Forelimb muscle (tissue), 1 donor: ENCODE results near the gene TIPRL. TPM values are rescaled to one million over a fixed set of nuclear protein-coding genes. Genes with fewer than 3 reads are reported as not detected.
"Not testable (repeated sequence)": the region's sequence is repeated elsewhere in the genome, so short reads cannot be mapped to it uniquely, and the experiment has no call there.

ENCODE experiments used
- DNase-seq: peaks from one replicate; pipeline ENCODE4 v3.0.0-alpha.2; 2013; ENCODE audit warnings: low read depth
- polyA plus RNA-seq: library from polyadenylated mRNA; unstranded; fragments of 120-200 nt; gene quantifications from one replicate; pipeline ENCODE4 v1.2.1, GENCODE V29; 2013; ENCODE audit not compliant: insufficient read length

Gene TIPRL
- polyA plus RNA-seq, 1 donor: 31.2 TPM

DNA sequence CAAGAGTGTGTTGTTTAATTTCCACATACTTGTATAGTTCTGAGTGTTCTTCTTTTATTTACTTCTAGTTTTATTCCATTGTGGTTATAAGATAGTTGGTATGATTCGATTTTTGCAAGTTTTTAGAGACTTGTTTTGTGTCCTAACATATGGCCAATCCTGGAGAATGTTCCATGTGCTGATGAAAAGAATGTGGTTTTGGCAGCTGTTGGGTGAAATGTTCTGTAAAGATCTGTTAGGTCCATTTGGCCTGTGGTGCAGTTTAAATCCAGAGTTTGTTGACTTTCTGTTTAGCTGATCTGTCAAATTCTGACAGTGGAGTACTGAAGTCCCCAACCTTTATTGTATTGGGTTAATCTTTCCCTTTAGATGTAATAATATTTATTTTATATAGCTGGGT, 19.5 kb upstream of the TIPRL start:
- DNase-seq: no peak

DNA sequence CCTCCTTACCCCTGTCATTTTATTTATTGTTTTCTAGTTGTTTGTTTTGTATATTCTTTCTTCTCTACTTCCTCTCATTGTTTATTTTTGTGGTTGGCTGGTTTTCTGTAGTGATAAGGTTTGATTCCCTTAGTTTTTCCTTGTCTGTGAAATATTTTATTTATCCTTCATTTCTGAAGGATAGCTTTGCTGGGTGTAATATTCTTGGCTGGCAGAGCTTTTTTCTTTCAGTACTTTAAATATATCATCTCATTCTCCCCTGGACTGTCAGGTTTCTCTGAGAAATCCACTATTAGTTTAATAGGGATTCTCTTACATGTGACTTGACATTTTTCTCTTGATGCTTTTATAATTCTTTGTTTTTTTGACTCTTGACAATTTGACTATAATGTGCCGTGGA, 18.8 kb upstream of the TIPRL start:
- no peak for DNase-seq

DNA sequence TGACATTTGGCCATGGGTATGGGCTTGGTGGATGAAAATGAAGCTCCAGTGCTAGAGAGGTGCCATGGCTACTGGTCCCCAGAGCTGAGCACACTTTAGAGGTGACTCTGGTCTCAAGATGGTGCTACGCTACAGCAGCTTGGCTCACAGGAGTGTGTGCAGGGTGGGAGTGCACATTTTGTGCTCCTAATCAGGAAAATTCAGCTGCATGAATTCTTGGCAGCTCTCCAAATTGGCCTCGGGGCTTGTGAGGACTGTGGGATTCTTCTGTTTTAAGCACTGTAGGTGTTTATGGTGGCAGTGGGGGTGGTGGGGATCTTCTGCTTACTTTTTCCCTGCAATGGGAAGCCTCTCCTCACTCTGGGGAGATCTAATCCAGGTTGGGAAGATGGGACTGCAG, 17.3 kb upstream of the TIPRL start:
- no peak for DNase-seq

GRCh38 chr1:168163670-168164069, 15.1 kb upstream of the TIPRL start:
- no peak for DNase-seq

- DNase-seq: no peak
These were observed 14.0 kb upstream of the TIPRL start for GRCh38 chr1:168164771-168165170.

- DNase-seq: no peak
These were observed 11.0 kb upstream of the TIPRL start for GRCh38 chr1:168167806-168168205.

GRCh38 chr1:168170564-168171508, 7.9 kb upstream of the TIPRL start:
- DNase-seq: no peak

- no peak for DNase-seq
These were observed 6.4 kb upstream of the TIPRL start for GRCh38 chr1:168172250-168172915.

DNA sequence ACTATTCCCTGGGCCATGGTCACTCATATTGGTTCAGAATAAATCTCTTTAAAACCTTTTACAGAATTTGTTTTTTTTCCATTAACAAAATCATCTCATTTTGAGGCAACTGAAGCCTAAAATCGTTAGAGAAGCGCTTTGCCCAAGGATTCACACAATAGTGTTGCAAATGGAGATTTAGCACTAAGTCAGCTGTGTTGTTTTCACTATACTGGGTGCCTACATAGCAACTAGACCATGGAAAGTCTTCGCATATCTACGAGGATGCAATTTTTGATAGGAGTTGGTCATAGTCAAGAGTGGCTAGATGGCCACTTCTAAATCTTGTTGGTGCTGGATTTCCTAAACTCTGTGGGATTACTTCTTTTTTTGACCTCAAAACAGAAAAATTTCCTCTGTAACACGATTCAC, 530 bp upstream of the TIPRL start:
- DNase-seq: no peak

DNA sequence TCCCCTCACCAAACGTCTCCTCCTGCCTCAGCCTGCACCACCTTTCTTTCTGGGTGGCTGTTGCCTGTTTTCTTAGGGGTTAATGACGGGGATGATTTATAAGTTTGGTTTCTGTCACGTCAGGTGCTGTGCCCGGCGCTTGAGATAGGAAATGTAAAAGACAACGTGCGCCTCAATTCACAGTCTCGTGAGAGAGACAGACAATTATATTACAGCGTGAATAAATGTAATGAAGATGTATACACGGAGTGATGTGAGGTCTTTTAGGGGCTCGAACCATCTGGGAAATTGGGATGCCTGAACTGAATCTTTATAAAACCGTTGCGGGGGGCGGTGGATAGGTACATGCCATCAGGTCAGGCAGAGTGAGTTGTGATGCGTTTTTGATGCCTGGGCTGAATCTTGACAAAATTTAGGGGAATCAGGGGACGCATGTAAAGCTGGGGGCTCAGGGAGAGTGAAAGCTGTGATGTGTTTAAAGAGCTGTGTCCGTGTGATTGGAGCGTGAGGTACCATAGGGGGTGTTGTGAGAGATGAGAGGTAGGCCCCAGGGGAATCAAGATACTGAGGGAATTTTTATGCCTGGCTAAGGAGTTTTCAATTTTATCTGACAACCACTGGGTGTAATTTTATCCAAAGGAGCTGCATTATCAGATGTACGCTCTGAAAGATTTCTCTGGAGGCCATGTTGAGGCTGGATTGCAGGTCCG, 831 bp downstream of the TIPRL start:
- no peak for DNase-seq

GRCh38 chr1:168180148-168180524, 1.4 kb downstream of the TIPRL start:
- DNase-seq: no peak

GRCh38 chr1:168181063-168181720, 2.4 kb downstream of the TIPRL start:
- not testable (repeated sequence) for DNase-seq

GRCh38 chr1:168187177-168187576, 8.4 kb downstream of the TIPRL start:
- no peak for DNase-seq

DNA sequence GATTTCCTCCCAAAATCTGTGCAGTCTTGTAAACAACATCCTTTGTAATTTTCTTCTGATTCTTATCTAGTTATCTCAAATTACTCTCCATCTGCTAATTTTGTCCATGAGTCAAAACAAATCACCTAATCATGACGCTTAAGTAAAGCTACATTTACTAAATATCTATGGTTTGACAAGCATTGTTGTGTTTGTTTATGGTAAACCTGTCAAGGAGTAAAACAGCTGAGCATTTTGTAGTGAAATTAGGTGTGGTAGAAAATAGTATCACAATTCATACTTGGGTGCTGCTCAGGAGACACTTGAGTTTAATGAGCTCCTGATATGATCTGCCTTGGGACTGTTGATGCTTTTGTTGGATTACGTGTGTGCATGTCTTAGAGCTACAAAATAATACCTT, 11.6 kb downstream of the TIPRL start:
- DNase-seq: no peak

DNA sequence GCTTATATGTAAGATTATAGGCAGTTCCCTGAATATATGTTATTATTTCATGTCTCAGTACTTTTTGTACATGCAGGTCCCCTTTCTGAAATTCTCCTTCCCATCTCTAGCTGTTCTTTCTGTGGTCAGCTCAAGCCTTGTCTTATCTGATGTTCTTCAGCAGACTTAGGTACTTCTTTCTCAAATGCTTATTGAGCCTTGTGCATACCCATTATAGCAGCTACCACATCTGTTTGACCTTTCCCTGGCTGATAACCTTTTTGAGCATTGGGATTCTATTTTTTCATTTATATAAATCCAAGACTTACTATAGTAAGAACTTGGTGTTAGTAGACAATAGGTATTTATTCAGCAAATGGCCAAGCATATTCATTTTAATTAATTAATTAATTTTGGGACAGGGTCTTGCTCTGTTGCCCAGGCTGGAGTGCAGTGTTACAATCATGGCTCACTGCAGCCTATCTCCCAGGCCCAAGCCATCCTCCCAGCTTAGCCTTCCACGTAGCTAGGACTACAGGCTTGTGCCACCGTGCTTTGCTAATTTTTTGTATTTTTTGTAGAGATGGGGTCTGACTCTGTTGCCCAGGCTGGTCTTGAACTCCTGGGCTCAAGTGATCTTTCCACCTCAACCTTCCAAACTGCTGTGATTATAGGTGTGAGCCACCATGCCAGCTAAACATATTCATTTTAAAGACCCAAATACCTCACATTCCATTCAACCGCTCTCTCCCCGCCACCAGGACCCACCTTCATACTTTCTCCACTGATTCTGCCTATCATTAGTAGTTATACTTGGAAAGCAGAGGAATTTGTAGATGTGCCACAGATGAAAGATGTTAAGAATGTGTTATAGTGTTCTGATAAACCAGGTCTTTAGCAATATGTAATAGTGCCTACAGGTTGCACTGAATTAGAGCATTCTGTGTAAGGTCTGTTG, 16.7 kb downstream of the TIPRL start:
- no peak for DNase-seq

GRCh38 chr1:168199056-168199455, 20.3 kb downstream of the TIPRL start:
- DNase-seq: no peak

- DNase-seq: no peak
These were observed 24.3 kb downstream of the TIPRL start for GRCh38 chr1:168202941-168203654.

DNA sequence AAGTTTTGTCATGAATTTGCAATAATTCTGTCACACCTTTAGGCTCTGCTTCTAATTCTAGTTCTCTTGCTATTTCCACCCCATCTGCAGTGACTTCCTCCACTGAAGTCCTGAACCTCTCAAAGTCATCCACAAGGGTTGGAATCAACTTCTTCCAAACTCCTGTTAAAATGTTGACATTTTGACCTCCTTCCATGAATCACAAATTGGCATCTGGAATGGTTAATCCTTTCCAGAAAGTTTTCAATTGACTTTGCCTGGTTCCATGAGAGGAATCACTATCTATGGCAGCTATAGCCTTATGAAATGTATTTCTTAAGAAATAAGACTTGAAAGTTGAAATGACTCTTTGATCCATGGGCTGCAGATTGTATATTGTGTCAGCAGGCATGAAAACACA, 27.3 kb downstream of the TIPRL start:
- DNase-seq: no peak

- DNase-seq: not testable (repeated sequence)
These were observed 28.9 kb downstream of the TIPRL start for GRCh38 chr1:168207673-168208072.

GRCh38 chr1:168210312-168210711, 31.6 kb downstream of the TIPRL start:
- DNase-seq: no peak
